TTC549 (cell line): ENCODE results near the gene SLC49A4.

Experiments
- FAIRE-seq: peaks from 2 replicates; lab custom pipeline; 2012; peaks lifted over from hg19 to GRCh38; lab: Jason Lieb, UNC

Gene SLC49A4

DNA sequence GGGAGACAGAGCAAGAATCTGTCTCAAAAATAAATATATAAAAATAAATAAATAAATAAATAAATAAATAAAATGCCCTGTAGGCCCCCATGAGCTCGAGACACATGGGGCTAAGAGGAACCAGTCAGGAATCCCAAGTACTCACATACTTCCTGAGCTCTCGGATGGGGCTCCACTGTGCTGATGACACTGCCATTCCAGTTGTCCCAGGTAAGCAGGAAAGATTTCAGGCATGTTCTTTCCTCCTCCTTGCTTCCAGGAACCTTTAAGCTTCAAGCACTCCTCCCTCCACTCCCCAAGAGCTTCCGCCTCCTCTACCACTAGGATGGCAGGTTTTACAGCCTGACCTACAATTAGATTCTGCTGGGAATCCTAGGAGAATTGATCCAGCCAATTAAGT, 113.4 kb downstream of the SLC49A4 start:
- no peak for FAIRE-seq

DNA sequence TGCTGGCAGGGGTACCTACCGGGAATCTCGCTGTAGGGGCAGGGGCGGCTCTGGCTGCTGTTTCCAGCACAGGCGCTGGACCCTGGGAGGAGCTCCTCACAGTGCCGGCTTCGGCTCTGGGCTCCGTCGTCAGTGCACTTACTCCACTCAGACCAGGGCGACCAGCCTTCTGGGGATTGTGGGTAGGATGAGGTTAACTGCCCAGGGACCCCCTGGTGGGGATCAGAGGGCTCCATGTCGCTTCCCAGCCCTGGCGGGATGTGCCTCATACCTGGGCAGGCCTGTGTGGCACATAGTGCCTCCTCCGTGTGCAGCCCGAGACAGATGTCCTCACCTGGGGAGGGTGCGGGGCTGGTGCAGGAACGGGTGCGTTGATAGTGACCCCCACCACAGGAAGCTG, 117.0 kb downstream of the SLC49A4 start:
- FAIRE-seq, result no peak

DNA sequence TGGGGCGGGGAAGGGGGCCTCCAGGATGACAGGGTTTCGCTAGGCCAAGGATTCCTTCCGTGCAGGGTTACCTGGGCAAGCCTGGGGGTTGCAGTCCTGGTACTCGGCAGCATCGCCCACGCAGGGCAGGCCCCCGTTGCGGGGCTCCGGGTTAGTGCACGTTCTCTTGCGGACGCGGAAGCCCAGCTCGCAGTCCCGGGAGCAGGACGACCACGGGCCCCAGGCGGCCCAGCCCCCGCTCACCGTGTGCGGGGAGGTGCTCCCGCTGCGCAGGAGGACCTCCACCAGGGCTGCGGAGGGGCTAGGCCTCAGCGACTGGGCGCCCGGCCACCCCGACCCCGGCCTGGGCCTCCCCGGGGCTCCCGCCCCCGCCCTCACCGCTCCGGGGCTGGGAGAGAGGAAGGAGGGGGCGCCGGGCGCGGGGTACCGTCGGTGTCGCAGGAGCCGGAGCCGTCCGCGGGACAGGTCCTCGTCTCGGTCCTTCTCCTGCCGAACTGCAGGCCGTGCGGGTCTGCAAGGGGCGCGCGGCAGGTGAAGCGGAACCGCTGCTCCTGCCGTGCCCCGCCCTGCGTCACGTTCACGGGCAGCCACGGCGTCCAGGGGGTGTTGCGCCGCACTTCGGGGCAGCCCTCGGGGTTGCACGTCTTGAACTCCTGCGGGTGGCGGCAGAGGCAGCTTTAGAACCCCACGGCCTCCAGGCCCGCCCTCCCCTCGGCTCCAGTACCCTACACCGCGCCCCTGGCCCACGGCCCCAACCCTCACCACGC, 118.1 kb downstream of the SLC49A4 start:
- FAIRE-seq, result no peak

GRCh38 chr3:122913539-122914100, 118.8 kb downstream of the SLC49A4 start:
- no peak for FAIRE-seq

DNA sequence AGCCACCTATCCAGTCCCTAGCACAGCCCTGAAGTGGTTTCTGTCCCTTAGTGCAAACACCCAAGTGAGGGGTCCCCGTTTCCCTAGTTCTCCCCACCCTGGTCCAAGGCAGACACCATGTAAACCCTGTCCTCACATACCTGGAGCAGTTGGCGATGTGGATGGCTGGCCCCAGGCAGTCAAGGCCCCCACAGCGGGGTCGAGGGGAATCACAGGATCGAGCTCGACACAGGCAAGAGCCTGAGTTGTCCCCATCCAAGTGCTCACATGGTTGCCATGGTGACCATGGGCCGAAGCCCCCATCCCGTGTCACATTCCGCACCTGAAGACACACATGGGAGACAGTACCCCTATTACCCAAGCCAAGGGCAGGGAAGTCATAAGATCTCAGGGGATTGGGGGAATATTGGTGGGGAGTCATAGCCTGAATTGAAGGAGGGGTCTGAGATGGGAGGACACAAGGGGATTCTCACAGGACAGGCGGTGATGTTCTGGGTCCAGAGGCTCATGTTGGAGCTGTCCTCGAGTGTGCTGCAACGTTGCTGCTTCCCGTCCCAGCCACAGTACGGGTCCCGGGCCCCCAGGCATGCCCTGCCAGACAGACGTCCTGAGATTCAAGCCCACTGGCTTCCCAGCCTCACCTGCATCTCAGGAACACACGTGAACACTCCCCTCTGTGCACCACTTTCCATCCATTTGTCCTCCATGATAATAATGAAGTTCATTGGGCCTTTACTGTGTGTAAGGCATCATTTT, 120.6 kb downstream of the SLC49A4 start:
- no peak for FAIRE-seq

GRCh38 chr3:122916084-122916483, 121.2 kb downstream of the SLC49A4 start:
- no peak for FAIRE-seq

- no peak for FAIRE-seq
Measured at GRCh38 chr3:122916580-122916979, 121.7 kb downstream of the SLC49A4 start.

GRCh38 chr3:122917412-122917811, 122.5 kb downstream of the SLC49A4 start:
- FAIRE-seq, result no peak

- FAIRE-seq, result no peak
Measured at GRCh38 chr3:122918576-122919290, 123.9 kb downstream of the SLC49A4 start.

GRCh38 chr3:122919291-122919610, 124.4 kb downstream of the SLC49A4 start:
- FAIRE-seq, result no peak

DNA sequence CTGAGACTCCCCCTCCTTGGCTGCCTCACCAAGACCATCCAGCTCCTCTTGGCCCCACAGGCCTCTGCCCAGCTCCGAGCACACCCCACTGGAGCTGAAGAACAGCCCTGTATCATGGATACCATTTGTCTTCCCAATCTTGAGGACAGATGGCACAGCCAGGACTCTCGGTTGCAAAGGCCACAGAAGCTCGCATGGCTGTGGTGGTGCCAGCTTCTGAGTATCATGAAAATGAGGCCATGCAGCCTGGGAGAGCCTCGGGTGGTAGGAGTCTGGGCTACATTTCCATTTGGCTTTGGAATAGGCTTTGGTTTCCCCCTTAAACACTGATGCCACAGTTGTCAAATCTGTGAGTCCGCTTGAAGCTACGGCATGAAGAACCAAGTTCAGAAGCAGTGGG, 126.1 kb downstream of the SLC49A4 start:
- FAIRE-seq, result no peak

- no peak for FAIRE-seq
Measured at GRCh38 chr3:122921791-122922651, 127.2 kb downstream of the SLC49A4 start.

- no peak for FAIRE-seq
Measured at GRCh38 chr3:122923611-122924010, 128.7 kb downstream of the SLC49A4 start.

- FAIRE-seq, result no peak
Measured at GRCh38 chr3:122924056-122924455, 129.2 kb downstream of the SLC49A4 start.

- FAIRE-seq, result no peak
Measured at GRCh38 chr3:122925756-122926155, 130.9 kb downstream of the SLC49A4 start.

DNA sequence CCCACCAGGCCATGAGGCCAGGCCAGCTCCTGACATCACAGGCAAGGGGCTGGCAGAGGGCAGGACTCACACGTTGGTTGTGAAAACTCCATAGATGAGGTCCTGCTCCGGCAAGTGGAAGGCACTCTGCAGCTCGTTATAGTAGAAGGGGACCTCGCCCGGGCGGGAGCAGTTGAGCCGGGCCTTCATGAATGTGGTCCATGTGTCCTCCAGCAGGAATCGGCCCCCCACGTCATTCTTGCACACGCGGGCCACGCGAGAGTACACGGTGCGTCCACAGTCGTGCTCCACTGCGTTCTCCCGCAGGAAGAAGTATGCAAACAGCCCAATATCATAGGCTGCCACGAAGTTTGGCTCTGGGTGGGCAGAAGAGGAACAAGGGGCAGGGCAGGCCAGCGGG, 131.5 kb downstream of the SLC49A4 start:
- FAIRE-seq, result no peak

DNA sequence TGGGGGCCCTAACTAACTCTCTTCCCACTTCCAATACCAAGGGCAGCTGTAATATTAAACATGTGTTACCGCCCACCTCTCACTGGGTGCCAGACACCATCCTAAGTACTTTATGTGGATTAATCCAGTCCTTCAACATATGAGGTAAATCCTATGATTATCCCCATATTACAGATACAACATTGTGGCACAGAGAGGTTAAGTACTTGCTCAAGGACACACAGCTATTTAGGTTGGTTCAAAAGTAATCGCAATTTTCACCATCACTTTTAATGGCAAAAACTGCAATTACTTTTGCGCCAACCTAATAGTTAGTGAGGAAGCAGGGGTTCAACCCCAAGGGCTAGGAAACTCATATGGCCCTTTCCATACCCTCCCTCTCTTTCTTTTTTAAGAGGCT, 131.9 kb downstream of the SLC49A4 start:
- no peak for FAIRE-seq

- FAIRE-seq, result no peak
Measured at GRCh38 chr3:122927726-122928125, 132.9 kb downstream of the SLC49A4 start.

GRCh38 chr3:122928396-122929187, 133.7 kb downstream of the SLC49A4 start:
- no peak for FAIRE-seq

- FAIRE-seq, result no peak
Measured at GRCh38 chr3:122929188-122930062, 134.6 kb downstream of the SLC49A4 start.
